ENCODE measurements around the gene RPS19BP1. TPM values are rescaled to one million over a fixed set of nuclear protein-coding genes. Genes with fewer than 3 reads are reported as not detected.
A peak's percentile ranks its signal among the peaks of the same experiment; 100 is the strongest.
"Not testable (repeated sequence)": the region's sequence is repeated elsewhere in the genome, so short reads cannot be mapped to it uniquely, and the experiment has no call there.

Gene RPS19BP1
- total RNA-seq, 4 donors from 2014 or later: 59.4 to 132 (median 93.7) TPM

DNA sequence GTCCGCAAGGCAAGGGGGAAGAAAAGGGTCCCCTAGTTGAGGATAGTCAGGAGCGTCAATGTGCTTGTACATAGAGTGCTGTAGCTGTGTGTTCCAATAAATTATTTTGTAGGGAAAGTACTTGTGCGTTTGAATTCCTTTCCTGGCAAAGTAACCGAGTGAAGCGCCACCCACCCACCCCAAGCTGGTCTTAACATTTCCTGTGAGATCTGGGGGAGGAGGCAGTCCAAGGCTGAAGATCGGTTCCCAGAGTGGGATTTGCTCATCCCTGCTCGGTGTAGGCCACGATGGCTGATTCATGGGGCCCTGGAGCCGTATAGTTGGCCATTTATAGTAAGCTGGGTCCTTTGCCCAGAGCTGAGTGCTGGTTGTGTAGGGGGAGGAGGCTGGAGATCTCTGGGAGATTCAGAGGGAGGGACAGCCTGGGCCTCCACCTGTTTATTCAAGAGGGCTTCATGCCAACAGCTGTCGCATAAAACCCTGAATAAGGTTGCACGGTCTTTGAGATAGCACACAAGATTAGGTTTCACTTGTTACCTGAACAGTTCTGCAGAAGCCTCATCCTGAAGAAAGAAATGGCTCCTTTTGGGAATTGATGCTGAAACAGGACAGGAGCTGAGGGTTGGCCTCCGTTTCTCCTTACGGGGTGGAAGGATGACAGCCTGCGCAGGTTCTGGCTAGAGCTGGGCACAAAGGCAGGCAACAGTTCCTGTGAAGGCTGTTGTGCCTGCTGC lies 9.8 kb downstream of the RPS19BP1 start:
- peak in 1 of 2 donors; percentile 20 for TF ChIP-seq POLR2A (IDR thresholded peaks at IDR 0.05)
- TF ChIP-seq, protein P1, sequence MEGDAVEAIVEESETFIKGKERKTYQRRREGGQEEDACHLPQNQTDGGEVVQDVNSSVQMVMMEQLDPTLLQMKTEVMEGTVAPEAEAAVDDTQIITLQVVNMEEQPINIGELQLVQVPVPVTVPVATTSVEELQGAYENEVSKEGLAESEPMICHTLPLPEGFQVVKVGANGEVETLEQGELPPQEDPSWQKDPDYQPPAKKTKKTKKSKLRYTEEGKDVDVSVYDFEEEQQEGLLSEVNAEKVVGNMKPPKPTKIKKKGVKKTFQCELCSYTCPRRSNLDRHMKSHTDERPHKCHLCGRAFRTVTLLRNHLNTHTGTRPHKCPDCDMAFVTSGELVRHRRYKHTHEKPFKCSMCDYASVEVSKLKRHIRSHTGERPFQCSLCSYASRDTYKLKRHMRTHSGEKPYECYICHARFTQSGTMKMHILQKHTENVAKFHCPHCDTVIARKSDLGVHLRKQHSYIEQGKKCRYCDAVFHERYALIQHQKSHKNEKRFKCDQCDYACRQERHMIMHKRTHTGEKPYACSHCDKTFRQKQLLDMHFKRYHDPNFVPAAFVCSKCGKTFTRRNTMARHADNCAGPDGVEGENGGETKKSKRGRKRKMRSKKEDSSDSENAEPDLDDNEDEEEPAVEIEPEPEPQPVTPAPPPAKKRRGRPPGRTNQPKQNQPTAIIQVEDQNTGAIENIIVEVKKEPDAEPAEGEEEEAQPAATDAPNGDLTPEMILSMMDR (IDR thresholded peaks at IDR 0.05): no peak
- DNase-seq: peak in 1 of 3 donors; percentile 54
- Histone ChIP-seq H3K36me3 (peaks cover 0 to 37% (median 0%) of the 10 kb centered on the region in 3 donors), H3K27ac (peak overlapping the region; percentile 20 to 98 (median 75)), H3K4me3 (peak overlapping the region; percentile 0 to 98 (median 96)), H3K9me3 (no peaks in the 10 kb centered on the region), H3K27me3 (no peaks in the 10 kb centered on the region), H3K4me1 (peaks cover 5 to 56% (median 32%) of the 10 kb centered on the region in 4 donors)

DNA sequence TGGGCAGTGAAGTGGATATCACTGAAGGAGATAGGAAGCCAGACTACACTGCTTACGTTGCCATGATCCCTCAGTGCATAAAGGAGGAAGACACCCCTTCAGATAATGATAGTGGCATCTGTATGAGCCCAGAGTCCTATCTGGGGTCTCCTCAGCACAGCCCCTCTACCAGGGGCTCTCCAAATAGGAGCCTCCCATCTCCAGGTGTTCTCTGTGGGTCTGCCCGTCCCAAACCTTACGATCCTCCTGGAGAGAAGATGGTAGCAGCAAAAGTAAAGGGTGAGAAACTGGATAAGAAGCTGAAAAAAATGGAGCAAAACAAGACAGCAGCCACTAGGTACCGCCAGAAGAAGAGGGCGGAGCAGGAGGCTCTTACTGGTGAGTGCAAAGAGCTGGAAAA lies 10.5 kb downstream of the RPS19BP1 start:
- peak overlapping the region; percentile 97 to 99 (median 98) for H3K27ac ChIP-seq
- peaks cover 0 to 50% (median 27%) of the 10 kb centered on the region in 4 donors for H3K4me1 ChIP-seq
- not testable (repeated sequence) for H3K27me3 ChIP-seq, H3K9me3 ChIP-seq, DNase-seq
- peaks cover 0 to 40% (median 0%) of the 10 kb centered on the region in 3 donors for H3K36me3 ChIP-seq
- H3K4me3 ChIP-seq: peak overlapping the region; percentile 96 to 100 (median 98)

DNA sequence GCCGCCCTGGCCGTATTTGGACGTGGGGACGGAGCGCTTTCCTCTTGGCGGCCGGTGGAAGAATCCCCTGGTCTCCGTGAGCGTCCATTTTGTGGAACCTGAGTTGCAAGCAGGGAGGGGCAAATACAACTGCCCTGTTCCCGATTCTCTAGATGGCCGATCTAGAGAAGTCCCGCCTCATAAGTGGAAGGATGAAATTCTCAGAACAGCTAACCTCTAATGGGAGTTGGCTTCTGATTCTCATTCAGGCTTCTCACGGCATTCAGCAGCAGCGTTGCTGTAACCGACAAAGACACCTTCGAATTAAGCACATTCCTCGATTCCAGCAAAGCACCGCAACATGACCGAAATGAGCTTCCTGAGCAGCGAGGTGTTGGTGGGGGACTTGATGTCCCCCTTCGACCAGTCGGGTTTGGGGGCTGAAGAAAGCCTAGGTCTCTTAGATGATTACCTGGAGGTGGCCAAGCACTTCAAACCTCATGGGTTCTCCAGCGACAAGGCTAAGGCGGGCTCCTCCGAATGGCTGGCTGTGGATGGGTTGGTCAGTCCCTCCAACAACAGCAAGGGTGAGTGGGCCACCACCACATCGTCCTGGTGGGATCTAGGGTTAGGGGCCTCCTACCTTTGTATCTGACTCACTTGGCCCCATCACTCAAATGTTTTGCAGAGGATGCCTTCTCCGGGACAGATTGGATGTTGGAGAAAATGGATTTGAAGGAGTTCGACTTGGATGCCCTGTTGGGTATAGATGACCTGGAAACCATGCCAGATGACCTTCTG lies 11.3 kb downstream of the RPS19BP1 start:
- Histone ChIP-seq H3K36me3 (peaks cover 0 to 46% (median 0%) of the 10 kb centered on the region in 3 donors), H3K4me1 (peaks cover 0 to 44% (median 22%) of the 10 kb centered on the region in 4 donors)
- not testable (repeated sequence) for H3K27me3 ChIP-seq

DNA sequence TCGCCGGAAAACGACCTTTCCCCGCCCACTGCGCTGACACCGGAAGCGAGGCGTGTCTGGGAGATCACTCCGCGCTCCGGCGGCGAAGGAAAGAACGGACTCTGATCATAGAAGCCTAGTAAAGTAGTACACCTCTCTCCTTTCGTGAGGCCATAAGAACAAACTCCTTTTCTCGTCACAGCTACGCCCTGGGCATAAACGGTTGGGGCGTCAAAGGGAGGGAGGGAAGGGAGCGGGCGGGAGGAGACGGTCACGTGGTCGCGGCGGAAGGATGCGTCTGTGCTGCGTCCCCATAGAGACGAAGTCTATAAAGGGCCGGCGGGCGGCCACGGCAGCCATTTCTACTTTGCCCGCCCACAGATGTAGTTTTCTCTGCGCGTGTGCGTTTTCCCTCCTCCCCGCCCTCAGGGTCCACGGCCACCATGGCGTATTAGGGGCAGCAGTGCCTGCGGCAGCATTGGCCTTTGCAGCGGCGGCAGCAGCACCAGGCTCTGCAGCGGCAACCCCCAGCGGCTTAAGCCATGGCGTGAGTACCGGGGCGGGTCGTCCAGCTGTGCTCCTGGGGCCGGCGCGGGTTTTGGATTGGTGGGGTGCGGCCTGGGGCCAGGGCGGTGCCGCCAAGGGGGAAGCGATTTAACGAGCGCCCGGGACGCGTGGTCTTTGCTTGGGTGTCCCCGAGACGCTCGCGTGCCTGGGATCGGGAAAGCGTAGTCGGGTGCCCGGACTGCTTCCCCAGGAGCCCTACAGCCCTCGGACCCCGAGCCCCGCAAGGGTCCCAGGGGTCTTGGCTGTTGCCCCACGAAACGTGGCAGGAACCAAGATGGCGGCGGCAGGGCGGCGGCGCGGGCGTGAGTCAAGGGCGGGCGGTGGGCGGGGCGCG lies 12.1 kb downstream of the RPS19BP1 start, which contains the start of gene ATF4:
ATF4 (plus strand) TSS at position 337 of the 880 bp plus-strand sequence. CDS start 884 bp downstream, outside the sequence.
- peak within 1 kb of the TSS; percentile 97 to 99 (median 98) for H3K27ac ChIP-seq
- DNase-seq: peak; percentile 85 to 96 (median 94)
- no peaks in the 10 kb centered on the region for H3K27me3 ChIP-seq
- H3K36me3 ChIP-seq: peaks cover 0 to 55% (median 0%) of the 10 kb centered on the region in 3 donors
- H3K4me3 ChIP-seq: peak within 1 kb of the TSS; percentile 96 to 100 (median 98)
- TF ChIP-seq POLR2A (IDR thresholded peaks at IDR 0.05): peak; percentile 99
- TF ChIP-seq, protein P1 (IDR thresholded peaks at IDR 0.05): no peak
- H3K4me1 ChIP-seq: peaks cover 0 to 40% (median 22%) of the 10 kb centered on the region in 4 donors
- H3K9me3 ChIP-seq: no peaks in the 10 kb centered on the region

More for the DNA sequence above, 11.3 kb downstream of the RPS19BP1 start:
- Histone ChIP-seq H3K27ac (peak overlapping the region; percentile 97 to 99 (median 98)), H3K4me3 (peak overlapping the region; percentile 96 to 100 (median 98))
- DNase-seq, H3K9me3 ChIP-seq: not testable (repeated sequence)
- TF ChIP-seq, protein P1 (IDR thresholded peaks at IDR 0.05): peak in 1 of 6 experiments; percentile 2

DNA sequence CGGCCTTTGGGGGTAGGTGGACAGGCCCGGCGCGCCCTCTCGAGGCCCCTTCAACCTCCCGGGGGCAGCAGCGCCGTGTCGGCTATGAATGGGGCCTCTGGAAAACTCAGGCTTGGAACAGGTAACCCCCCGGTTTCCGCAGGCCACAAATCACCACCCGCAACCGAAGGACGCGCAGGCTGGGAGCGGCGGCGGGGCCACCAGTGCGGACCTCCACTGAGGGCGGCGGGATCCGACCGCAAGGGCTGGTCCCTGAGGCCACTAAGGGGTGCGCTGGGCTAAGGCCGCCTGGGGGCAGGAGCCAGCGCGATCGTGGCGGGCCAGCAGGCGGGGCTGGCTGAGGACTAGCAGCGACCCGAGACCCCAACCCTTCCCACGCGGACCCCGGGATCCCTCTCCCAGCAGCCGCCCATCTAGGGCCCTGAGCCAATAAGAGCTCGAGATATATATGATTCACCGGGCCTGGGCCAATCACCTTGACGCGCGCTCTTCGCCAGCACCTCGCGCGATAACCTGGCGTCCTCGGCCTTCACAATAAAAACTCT lies 12.8 kb downstream of the RPS19BP1 start:
- H3K36me3 ChIP-seq: peaks cover 0 to 61% (median 0%) of the 10 kb centered on the region in 3 donors
- TF ChIP-seq, protein P1 (IDR thresholded peaks at IDR 0.05): peak in 4 of 6 experiments; percentile 4 to 45 (median 34)
- peak; percentile 3 to 48 for TF ChIP-seq POLR2A (IDR thresholded peaks at IDR 0.05)
- peak overlapping the region; percentile 96 to 100 (median 98) for H3K4me3 ChIP-seq
- DNase-seq: peak; percentile 97 to 99 (median 97)
- no peaks in the 10 kb centered on the region for H3K9me3 ChIP-seq
- peaks cover 0 to 40% (median 20%) of the 10 kb centered on the region in 4 donors for H3K4me1 ChIP-seq
- no peaks in the 10 kb centered on the region for H3K27me3 ChIP-seq
- peak overlapping the region; percentile 97 to 99 (median 98) for H3K27ac ChIP-seq

Measured in Peyer's patch (tissue), 4 donors.